RWPE2 (cell line): Measurements from ENCODE around the gene RFTN1.

Experiments
- ATAC-seq: fragments of 200-7000 bp; cut with Tn5 transposase; 3 replicates; pipeline ENCODE4 v1.9.1; 2021; ENCODE audit warnings: low read depth
- DNase-seq: peaks from one replicate; pipeline ENCODE4 v3.0.0-alpha.2; 2020; ENCODE audit warnings: low spot score
- H3K27ac ChIP-seq: fragments of 450-650 bp; 2 replicates; pipeline ENCODE4 v1.5.1; 2017; ENCODE audit warnings: mild to moderate bottlenecking; ENCODE audit not compliant: poor library complexity, severe bottlenecking
- H3K27me3 ChIP-seq: fragments of 250-450 bp; sonication (Bioruptor Pico); 2 replicates; pipeline ENCODE4 v1.5.1; 2021; ENCODE audit warnings: mild to moderate bottlenecking, moderate library complexity; ENCODE audit not compliant: insufficient read depth, poor library complexity, severe bottlenecking
- H3K36me3 ChIP-seq: fragments of 250-450 bp; sonication (Bioruptor Pico); 2 replicates; pipeline ENCODE4 v1.5.1; 2020; ENCODE audit warnings: low read depth, mild to moderate bottlenecking, moderate library complexity
- H3K4me1 ChIP-seq: fragments of 250-450 bp; sonication (Bioruptor Pico); 2 replicates; pipeline ENCODE4 v1.5.1; 2021; ENCODE audit warnings: mild to moderate bottlenecking, moderate library complexity; ENCODE audit not compliant: insufficient read depth, poor library complexity, severe bottlenecking
- H3K4me3 ChIP-seq: fragments of 250-450 bp; sonication (Bioruptor Pico); 2 replicates; pipeline ENCODE4 v1.5.1; 2021; ENCODE audit warnings: mild to moderate bottlenecking, moderate library complexity; ENCODE audit not compliant: severe bottlenecking
- H3K9me3 ChIP-seq: fragments of 250-450 bp; sonication (Bioruptor Pico); 2 replicates; pipeline ENCODE4 v1.5.1; 2021; ENCODE audit warnings: mild to moderate bottlenecking, moderate library complexity; ENCODE audit not compliant: severe bottlenecking
- CTCF ChIP-seq: fragments of 450-650 bp; IDR thresholded peaks from one replicate; pipeline ENCODE4 v1.5.1; 2017; ENCODE audit warnings: mild to moderate bottlenecking, moderate library complexity; ENCODE audit not compliant: poor library complexity, severe bottlenecking

Gene RFTN1

GRCh38 chr3:16428612-16429011, 84.9 kb downstream of the RFTN1 start:
- TF ChIP-seq CTCF = no peak
- H3K4me3 ChIP-seq = no peak overlapping the region
- no peaks in the 10 kb centered on the region for H3K36me3 ChIP-seq
- ATAC-seq (no peak), DNase-seq (no peak)
- H3K4me1 ChIP-seq = no peaks in the 10 kb centered on the region
- H3K27me3 ChIP-seq = no peaks in the 10 kb centered on the region
- H3K27ac ChIP-seq = no peak overlapping the region
- no peaks in the 10 kb centered on the region for H3K9me3 ChIP-seq

- no peaks in the 10 kb centered on the region for H3K4me1 ChIP-seq
- H3K9me3 ChIP-seq = no peaks in the 10 kb centered on the region
- TF ChIP-seq CTCF = no peak
- H3K4me3 ChIP-seq = no peak overlapping the region
- H3K27me3 ChIP-seq = no peaks in the 10 kb centered on the region
- H3K36me3 ChIP-seq = no peaks in the 10 kb centered on the region
- ATAC-seq = peak; percentile 83
- no peak for DNase-seq
- H3K27ac ChIP-seq = no peak overlapping the region
Measured at GRCh38 chr3:16427103-16427965, 86.2 kb downstream of the RFTN1 start.

- DNase-seq = no peak
- Histone ChIP-seq H3K4me3 (no peak overlapping the region), H3K36me3 (no peaks in the 10 kb centered on the region), H3K4me1 (no peaks in the 10 kb centered on the region), H3K27me3 (no peaks in the 10 kb centered on the region), H3K9me3 (no peaks in the 10 kb centered on the region), H3K27ac (no peak overlapping the region)
- no peak for ATAC-seq
- no peak for TF ChIP-seq CTCF
Measured at GRCh38 chr3:16426665-16427064, 86.8 kb downstream of the RFTN1 start.

- no peaks in the 10 kb centered on the region for H3K4me1 ChIP-seq
- H3K27ac ChIP-seq = no peak overlapping the region
- H3K4me3 ChIP-seq = no peak overlapping the region
- no peaks in the 10 kb centered on the region for H3K36me3 ChIP-seq
- no peak for ATAC-seq
- no peak for TF ChIP-seq CTCF
- DNase-seq = no peak
- no peaks in the 10 kb centered on the region for H3K27me3 ChIP-seq
- no peaks in the 10 kb centered on the region for H3K9me3 ChIP-seq
Measured at GRCh38 chr3:16426029-16426400, 87.5 kb downstream of the RFTN1 start.

- Histone ChIP-seq H3K27me3 (no peaks in the 10 kb centered on the region), H3K9me3 (no peaks in the 10 kb centered on the region), H3K36me3 (no peaks in the 10 kb centered on the region), H3K4me1 (no peaks in the 10 kb centered on the region), H3K27ac (no peak overlapping the region), H3K4me3 (no peak overlapping the region)
- ATAC-seq = no peak
- no peak for DNase-seq
- no peak for TF ChIP-seq CTCF
Measured at GRCh38 chr3:16425398-16426028, 88.0 kb downstream of the RFTN1 start.
